Erythroblast (primary cell): Measurements from ENCODE around the gene LRRC28.

Experiments used
- GATA1 ChIP-seq: IDR thresholded peaks from 2 replicates; pipeline ENCODE4 v1.6.1; 2011; ENCODE audit warnings: low read depth, mild to moderate bottlenecking, control low read depth, low read length, moderate library complexity
- POLR2A ChIP-seq: IDR thresholded peaks from 2 replicates; pipeline ENCODE4 v1.6.1; 2011; ENCODE audit warnings: mild to moderate bottlenecking, low read length

DNA sequence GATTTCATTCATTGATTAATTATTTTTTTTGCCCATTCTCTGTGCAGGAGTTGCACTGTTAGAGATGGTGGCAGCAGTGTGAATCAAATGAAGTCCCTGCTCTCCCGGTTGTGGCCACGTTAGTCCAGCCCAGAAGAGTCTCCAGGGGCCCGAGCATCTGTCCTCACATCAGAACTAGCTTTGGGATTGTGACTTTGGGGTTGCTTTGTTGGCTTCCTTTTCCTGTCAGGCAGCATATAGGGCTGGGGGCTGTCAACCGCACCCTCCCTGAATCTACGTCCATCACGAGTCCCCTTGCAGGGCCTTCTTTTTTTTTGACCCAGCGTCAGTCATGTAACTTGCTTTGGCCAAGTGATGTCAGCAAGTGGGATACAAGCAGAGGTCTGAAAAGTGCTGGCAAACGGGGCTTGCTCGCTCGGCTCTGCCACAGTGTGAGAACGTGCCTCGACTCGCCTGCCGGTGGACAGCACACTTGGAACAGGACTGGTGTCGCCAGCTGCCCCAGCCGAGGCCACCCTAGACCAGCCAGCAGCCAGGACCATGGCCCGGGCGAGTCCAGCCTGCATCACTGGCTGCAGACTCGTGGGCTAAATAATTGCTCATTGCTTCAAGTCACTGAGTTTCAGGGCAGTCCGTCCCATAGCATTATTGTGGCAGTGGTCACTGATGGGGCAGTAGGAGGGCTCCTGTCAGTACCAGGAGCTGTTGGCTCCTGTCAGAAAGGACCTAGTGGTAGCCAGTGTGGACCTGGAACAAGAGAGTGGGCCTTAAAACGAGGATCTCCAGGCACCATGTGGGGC is 162.9 kb downstream of the LRRC28 start:
- TF ChIP-seq POLR2A (no peak), GATA1 (no peak)
